DND-41 (cell line): ENCODE results near the gene CD300A.

Experiments used
- EZH2 ChIP-seq: IDR thresholded peaks from 3 replicates; pipeline ENCODE4 v1.6.1; 2012; ENCODE audit warnings: borderline replicate concordance, low read depth, mild to moderate bottlenecking, moderate library complexity, low read length, inconsistent platforms; ENCODE audit not compliant: severe bottlenecking
- TF ChIP-seq, protein P1 (sequence below): IDR thresholded peaks from 2 replicates; pipeline ENCODE4 v1.5.1; 2012; ENCODE audit warnings: borderline replicate concordance, low read length, moderate library complexity, mild to moderate bottlenecking; ENCODE audit not compliant: poor library complexity, severe bottlenecking; ENCODE audit errors: extremely low read depth

DNA sequence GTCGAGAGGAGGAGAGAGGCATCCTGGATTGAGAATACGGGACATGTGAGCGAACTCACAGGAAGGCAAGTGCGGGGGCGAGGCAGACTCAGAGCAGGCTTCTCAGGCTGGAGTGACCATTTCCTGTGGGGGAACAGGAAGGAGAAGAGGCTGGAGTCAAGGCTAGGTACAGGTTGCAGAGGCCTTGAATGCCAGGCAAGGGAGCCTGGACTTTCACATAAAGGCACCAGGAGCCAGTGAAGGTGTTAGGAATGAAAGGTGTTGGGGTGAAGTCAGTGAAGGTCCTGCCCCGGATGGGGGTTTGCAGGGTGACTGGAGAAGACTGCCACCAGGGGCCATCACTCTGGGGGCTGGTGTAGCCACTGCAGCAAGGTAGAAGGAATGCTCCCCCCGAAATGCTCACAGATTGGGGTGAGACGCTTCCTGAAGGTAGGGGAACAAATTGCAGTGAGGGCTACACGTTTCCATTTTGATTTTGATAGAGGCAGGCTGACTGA is 39.8 kb upstream of the CD300A start:
- TF ChIP-seq, protein P1, sequence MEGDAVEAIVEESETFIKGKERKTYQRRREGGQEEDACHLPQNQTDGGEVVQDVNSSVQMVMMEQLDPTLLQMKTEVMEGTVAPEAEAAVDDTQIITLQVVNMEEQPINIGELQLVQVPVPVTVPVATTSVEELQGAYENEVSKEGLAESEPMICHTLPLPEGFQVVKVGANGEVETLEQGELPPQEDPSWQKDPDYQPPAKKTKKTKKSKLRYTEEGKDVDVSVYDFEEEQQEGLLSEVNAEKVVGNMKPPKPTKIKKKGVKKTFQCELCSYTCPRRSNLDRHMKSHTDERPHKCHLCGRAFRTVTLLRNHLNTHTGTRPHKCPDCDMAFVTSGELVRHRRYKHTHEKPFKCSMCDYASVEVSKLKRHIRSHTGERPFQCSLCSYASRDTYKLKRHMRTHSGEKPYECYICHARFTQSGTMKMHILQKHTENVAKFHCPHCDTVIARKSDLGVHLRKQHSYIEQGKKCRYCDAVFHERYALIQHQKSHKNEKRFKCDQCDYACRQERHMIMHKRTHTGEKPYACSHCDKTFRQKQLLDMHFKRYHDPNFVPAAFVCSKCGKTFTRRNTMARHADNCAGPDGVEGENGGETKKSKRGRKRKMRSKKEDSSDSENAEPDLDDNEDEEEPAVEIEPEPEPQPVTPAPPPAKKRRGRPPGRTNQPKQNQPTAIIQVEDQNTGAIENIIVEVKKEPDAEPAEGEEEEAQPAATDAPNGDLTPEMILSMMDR, result no peak
- TF ChIP-seq EZH2, result no peak
